Activated CD4-positive, alpha-beta T cell treated with anti-CD3 and anti-CD28 coated beads for 36 hours (primary cell): ENCODE measurements around the gene MEI1. TPM values are rescaled to one million over a fixed set of nuclear protein-coding genes. Genes with fewer than 3 reads are reported as not detected.

ENCODE experiments used
- ATAC-seq: fragments of 200-7000 bp; cut with Tn5 transposase; one replicate; pipeline ENCODE4 v1.10.0; 2021; ENCODE audit warnings: mild to moderate bottlenecking, moderate library complexity
- CTCF ChIA-PET: fragments of 350-600 bp; sonication (Branson Sonifier 250); formaldehyde crosslinking; loops from one replicate; lab custom pipeline; 2021; ENCODE audit warnings: antibody characterized with exemption; lab: Charles Lee
- POLR2A ChIA-PET: fragments of 350-600 bp; sonication (Branson Sonifier 250); formaldehyde crosslinking; loops from one replicate; lab custom pipeline; 2021; ENCODE audit warnings: antibody characterized with exemption, inconsistent platforms; lab: Charles Lee
- DNase-seq: peaks from one replicate; pipeline ENCODE4 v3.0.0-alpha.2; 2020
- H3K27ac Mint-ChIP-seq: one replicate; pipeline ENCODE4 v1.8.0; 2021; ENCODE audit warnings: mixed read lengths
- H3K27me3 Mint-ChIP-seq: one replicate; pipeline ENCODE4 v1.8.0; 2021; ENCODE audit warnings: mixed read lengths
- H3K36me3 Mint-ChIP-seq: one replicate; pipeline ENCODE4 v1.8.0; 2021; ENCODE audit warnings: low read depth, mixed read lengths
- H3K4me1 Mint-ChIP-seq: one replicate; pipeline ENCODE4 v1.8.0; 2021; ENCODE audit warnings: mixed read lengths
- H3K4me3 Mint-ChIP-seq: one replicate; pipeline ENCODE4 v1.8.0; 2021; ENCODE audit warnings: mild to moderate bottlenecking, moderate library complexity, mixed read lengths
- H3K9me3 Mint-ChIP-seq: one replicate; pipeline ENCODE4 v1.8.0; 2021; ENCODE audit warnings: low read depth, mixed read lengths
- intact Hi-C, 2 experiments: fragments of 100-400 bp; cut with DNase I in 1 of 2; cut with micrococcal nuclease in 1 of 2; formaldehyde crosslinking; loops; one replicate each; pipeline versions ENCODE4 v1.14.2 to v1.15.1; 2022 to 2024; cut with DNase I, micrococcal nuclease
- total RNA-seq, 2 experiments: library from RNA; stranded (reverse); gene quantifications; one replicate each; pipeline ENCODE4 v1.2.3, GENCODE V29; 2021

Gene MEI1
- total RNA-seq, 2 experiments from 2014 or later = 31.5 to 36.8 TPM

DNA sequence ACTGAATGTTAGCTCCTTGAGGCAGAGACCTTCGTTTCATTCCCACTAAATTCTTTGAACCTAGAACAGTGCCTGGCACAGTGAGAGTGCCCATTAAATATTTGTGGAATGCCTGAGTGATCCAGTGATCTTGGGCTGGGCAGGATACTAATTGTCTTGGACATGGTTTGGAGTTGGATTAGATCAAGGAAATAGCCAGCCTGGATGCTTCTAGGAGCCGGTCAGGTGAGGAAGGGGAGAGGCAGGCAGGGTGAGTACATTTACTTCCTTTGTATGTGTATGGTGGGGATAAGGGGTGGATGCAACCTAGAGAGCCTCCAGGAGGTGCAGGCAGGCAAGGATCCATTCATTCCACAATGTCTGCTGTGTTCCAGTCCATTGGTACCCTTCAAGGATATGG lies 137.2 kb downstream of the MEI1 start:
- Mint-ChIP-seq H3K4me3 (no peak overlapping the region), H3K27ac (peak overlapping the region; percentile 32), H3K36me3 (peaks cover 68% of the 10 kb centered on the region), H3K27me3 (no peaks in the 10 kb centered on the region), H3K4me1 (peaks cover 67% of the 10 kb centered on the region), H3K9me3 (no peaks in the 10 kb centered on the region)
- ATAC-seq (no peak), DNase-seq (no peak)
- intact Hi-C loops = loop anchor here in 1 of 2 experiments (10.0 kb wide), 1 partner anchor 392 kb away; the partner anchor contains the start of gene TOB2
- CTCF ChIA-PET = interaction anchor here (0.9 to 1.0 kb wide), 2 partner anchors 26 to 54 kb away, joined by 3 to 5 read pairs; no protein-coding TSS in a partner anchor
- POLR2A ChIA-PET = interaction anchor here (0.7 to 2.2 kb wide), 5 partner anchors 23 to 433 kb away, joined by 3 to 12 read pairs (median 3); partner anchors contain the start of gene CENPM

DNA sequence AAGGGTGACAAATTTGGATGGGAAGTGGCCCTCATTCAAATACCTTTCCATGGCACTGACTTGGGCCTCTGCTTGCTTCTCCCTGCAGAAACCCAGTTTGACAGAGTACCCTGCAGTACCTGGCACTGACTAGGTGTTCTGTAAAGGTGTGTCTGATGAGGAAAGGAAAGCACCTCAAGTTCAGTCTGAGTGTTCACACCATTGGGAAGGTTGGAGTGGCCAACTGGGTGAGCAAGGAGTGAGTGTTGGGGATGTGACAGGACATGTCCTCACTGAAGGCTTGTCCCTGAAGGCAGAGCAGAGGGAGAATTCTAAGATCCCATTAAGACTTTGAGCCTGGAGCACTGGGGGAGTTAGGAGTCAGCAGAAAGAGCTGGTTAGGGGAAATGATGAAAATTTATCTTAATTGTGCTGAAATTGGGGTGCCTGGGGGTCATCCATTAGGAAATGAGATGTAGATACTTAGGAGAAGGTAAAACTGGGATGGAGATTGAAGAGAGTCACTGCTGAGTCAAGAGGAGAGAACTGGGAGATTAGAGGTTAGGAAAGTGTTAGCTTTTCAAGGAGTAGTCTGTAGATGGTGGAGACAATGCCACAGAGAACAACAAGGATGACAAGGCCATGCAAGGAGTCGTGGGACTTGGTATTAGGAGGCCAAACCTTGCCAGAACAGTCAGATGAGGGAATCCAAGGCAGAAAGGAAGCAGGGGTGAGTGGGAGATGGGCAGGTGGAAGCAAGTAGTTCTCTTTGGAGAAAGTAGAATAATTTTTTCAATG lies 139.7 kb downstream of the MEI1 start:
- CTCF ChIA-PET = interaction anchor here (0.5 to 1.6 kb wide), 5 partner anchors 16 to 125 kb away, joined by 3 to 4 read pairs (median 3); partner anchors contain the start of gene CCDC134
- Mint-ChIP-seq H3K4me1 (peaks cover 78% of the 10 kb centered on the region), H3K36me3 (peaks cover 62% of the 10 kb centered on the region), H3K4me3 (no peak overlapping the region), H3K27me3 (no peaks in the 10 kb centered on the region), H3K9me3 (no peaks in the 10 kb centered on the region), H3K27ac (peak overlapping the region; percentile 59)
- no peak for ATAC-seq
- no peak for DNase-seq
- POLR2A ChIA-PET = interaction anchor here (0.5 to 1.3 kb wide), 4 partner anchors 17 to 58 kb away, joined by 3 to 6 read pairs (median 4); no protein-coding TSS in a partner anchor
- intact Hi-C loops = loop anchor here in 1 of 2 experiments (10.0 kb wide), 1 partner anchor 394 kb away; the partner anchor contains the start of gene TOB2

DNA sequence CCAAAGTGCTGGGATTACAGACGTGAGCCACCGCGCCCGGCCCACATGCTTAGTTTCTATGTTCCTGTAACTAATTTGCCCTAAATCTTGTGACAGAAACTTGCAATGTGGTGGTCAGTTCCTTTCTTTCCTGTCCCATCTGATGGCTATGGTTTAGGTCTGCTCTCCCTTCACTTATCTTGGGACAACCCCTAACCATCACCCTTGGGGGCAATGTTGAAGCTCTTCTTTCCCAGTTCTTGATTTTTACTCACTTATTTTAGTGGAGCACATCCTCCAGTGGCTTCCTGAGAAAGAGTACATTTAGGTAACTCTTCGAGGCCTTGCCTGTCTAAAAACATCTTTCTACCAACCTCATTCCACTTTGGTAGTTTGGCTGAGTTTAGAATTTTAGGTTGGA lies 140.9 kb downstream of the MEI1 start:
- H3K4me1 Mint-ChIP-seq = peaks cover 82% of the 10 kb centered on the region
- DNase-seq (no peak), ATAC-seq (no peak)
- peak overlapping the region; percentile 78 for H3K27ac Mint-ChIP-seq
- ChIA-PET CTCF (interaction anchor here (1.2 to 2.1 kb wide), 4 partner anchors 17 to 85 kb away, joined by 3 to 14 read pairs (median 7); no protein-coding TSS in a partner anchor), POLR2A (interaction anchor here (1.3 kb wide), 1 partner anchor 34 kb away, joined by 6 read pairs; no protein-coding TSS in a partner anchor)
- peaks cover 61% of the 10 kb centered on the region for H3K36me3 Mint-ChIP-seq
- no peaks in the 10 kb centered on the region for H3K27me3 Mint-ChIP-seq
- intact Hi-C loops = no loop called here
- no peak overlapping the region for H3K4me3 Mint-ChIP-seq
- H3K9me3 Mint-ChIP-seq = no peaks in the 10 kb centered on the region

DNA sequence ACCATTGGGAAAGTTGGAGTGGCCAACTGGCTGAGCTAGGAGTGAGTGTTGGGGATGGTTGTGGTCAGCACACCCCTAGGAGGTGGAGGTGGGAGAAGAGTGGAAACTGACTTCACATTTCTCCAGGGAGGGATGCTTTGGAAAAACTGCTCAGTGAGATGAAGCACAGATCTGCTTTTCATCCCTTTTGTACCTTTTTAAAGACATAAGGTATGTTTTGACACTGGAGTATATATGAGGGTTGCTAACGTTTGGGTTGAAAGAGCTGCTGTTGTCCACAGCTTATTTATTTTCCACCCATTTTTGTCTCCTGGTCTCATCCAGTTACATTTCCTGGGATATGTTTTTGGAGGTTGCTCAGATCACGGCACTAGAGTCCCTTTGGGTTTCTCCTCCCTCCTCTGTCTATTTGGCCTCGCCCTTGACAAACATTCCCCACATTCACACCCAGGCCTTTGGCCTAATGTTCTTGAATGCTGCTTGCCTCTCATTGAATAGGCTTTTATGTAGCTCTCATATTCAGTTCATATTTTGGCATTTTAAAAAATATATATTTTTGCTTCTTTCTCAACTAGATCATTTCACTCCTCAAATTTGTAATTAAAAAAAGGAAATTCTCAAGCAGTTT lies 141.9 kb downstream of the MEI1 start:
- ATAC-seq (no peak), DNase-seq (no peak)
- H3K36me3 Mint-ChIP-seq = peaks cover 59% of the 10 kb centered on the region
- H3K4me3 Mint-ChIP-seq = no peak overlapping the region
- intact Hi-C loops = no loop called here
- H3K27ac Mint-ChIP-seq = no peak overlapping the region
- peaks cover 84% of the 10 kb centered on the region for H3K4me1 Mint-ChIP-seq
- H3K9me3 Mint-ChIP-seq = no peaks in the 10 kb centered on the region
- ChIA-PET POLR2A (interaction anchor here (1.2 kb wide), 1 partner anchor 8 kb away, joined by 7 read pairs; the partner anchor contains the start of gene SREBF2), CTCF (interaction anchor here (1.2 to 3.0 kb wide), 5 partner anchors 8 to 100 kb away, joined by 3 to 14 read pairs (median 10); partner anchors contain the start of gene SREBF2)
- no peaks in the 10 kb centered on the region for H3K27me3 Mint-ChIP-seq

DNA sequence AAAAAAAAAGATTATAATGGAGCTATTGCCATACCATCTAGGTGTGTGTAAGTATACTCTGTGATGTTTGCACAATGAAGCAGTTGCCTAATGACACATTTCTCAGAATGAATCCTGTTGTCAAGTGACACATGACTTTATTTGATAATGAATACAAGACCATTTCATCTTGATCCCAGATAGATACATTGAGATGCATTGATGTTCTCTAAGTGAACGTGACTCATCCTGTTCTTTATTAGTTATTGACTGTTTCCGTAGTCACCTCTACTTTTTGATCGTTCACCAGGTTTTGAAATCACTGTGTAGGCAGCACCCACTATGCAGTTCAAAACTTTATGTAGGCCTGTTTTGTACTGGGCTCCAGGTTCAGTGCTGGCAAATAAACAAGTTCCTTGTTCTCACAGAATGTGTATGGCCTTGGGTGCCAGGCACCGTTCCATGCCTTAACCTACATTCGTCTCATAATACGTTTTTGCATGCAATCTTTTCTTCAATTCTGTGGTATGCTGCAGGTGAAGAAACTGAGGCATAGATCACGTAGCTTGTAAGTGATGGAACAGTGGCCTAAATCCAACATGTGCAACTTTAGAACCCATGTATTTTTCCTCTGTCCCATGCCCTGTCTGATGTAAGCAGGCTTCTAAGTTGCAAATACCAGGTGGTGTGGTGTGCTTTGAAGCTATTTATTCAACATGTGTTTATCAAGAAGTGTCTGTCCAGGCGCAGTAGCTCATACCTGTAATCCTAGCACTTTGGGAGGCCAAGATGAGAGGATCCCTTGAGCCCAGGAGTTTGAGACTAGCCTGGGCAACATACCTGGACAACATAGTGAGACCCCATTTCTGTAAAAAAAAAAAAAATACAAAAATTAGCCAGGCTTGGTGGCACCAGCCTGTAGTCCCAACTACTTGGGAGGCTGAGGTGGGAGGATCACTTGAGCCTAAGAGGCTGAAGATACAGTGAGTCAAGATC lies 144.0 kb downstream of the MEI1 start:
- CTCF ChIA-PET = interaction anchor here (0.6 to 3.0 kb wide), 15 partner anchors 10 to 374 kb away, joined by 3 to 15 read pairs (median 5); partner anchors contain the start of gene SREBF2
- intact Hi-C loops = loop anchor here (1.0 kb wide), 6 partner anchors 9 to 97 kb away; partner anchors contain the start of gene SREBF2 (in 1 of the 2)
- DNase-seq (peak; percentile 45), ATAC-seq (peak; percentile 94)
- Mint-ChIP-seq H3K27ac (peak overlapping the region; percentile 84), H3K36me3 (peaks cover 49% of the 10 kb centered on the region), H3K9me3 (no peaks in the 10 kb centered on the region), H3K27me3 (no peaks in the 10 kb centered on the region), H3K4me1 (peaks cover 85% of the 10 kb centered on the region), H3K4me3 (peak overlapping the region; percentile 18)
- POLR2A ChIA-PET = interaction anchor here (0.6 to 3.2 kb wide), 14 partner anchors 10 to 771 kb away, joined by 3 to 24 read pairs (median 5); partner anchors contain the start of gene SREBF2

DNA sequence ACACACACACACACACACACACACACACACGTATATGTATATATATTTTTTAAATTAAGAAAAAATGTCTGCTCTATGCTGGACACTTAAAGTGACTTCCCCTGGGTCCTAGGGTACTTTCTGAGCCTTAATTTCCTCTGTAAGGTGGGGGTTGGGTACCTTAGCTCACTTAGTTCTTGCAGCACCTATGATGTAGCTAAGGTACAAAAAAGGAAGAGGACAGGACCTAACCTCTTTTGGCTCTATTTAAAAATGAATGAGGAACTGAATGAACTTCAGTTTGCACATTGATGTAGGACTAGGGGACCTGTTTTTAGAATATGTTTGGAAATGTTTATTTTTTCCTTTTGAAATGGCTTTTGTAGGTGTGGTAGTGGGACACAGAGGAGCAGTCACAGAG lies 144.7 kb downstream of the MEI1 start:
- no peak overlapping the region for H3K4me3 Mint-ChIP-seq
- DNase-seq (no peak), ATAC-seq (no peak)
- intact Hi-C loops = no loop called here
- H3K36me3 Mint-ChIP-seq = peaks cover 46% of the 10 kb centered on the region
- ChIA-PET POLR2A (interaction anchor here (0.7 to 3.2 kb wide), 4 partner anchors 12 to 66 kb away, joined by 3 to 24 read pairs (median 8); partner anchors contain the start of gene SREBF2), CTCF (interaction anchor here (0.6 to 2.3 kb wide), 6 partner anchors 12 to 373 kb away, joined by 3 to 13 read pairs (median 6); no protein-coding TSS in a partner anchor)
- H3K27ac Mint-ChIP-seq = peak overlapping the region; percentile 81
- peaks cover 85% of the 10 kb centered on the region for H3K4me1 Mint-ChIP-seq
- no peaks in the 10 kb centered on the region for H3K9me3 Mint-ChIP-seq
- H3K27me3 Mint-ChIP-seq = no peaks in the 10 kb centered on the region

DNA sequence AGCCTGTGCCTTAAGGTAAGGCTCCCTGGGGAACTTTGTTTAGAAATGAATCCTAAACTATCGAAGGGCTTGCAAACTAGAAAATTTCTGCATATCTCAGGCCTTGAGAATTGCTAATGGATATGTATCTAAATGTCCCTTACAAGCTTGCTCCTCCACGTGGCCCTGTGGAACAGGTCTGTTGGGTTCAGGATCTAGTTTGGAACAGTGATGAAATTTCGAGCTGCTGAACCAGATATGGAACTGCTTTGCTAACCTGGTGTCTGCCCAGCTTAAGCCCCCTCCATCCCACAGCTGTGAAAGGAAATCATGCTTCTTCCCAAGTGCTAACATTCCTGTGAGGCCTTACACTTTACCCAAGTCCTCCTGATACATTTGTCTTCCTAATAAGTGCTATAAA lies 145.2 kb downstream of the MEI1 start:
- intact Hi-C loops = no loop called here
- Mint-ChIP-seq H3K4me3 (no peak overlapping the region), H3K27ac (peak overlapping the region; percentile 81), H3K9me3 (no peaks in the 10 kb centered on the region), H3K4me1 (peaks cover 84% of the 10 kb centered on the region), H3K36me3 (peaks cover 46% of the 10 kb centered on the region), H3K27me3 (no peaks in the 10 kb centered on the region)
- POLR2A ChIA-PET = interaction anchor here (0.7 to 3.2 kb wide), 3 partner anchors 13 to 66 kb away, joined by 3 to 24 read pairs (median 3); no protein-coding TSS in a partner anchor
- DNase-seq (no peak), ATAC-seq (no peak)
- CTCF ChIA-PET = interaction anchor here (1.1 to 2.3 kb wide), 4 partner anchors 13 to 147 kb away, joined by 3 to 8 read pairs (median 6); no protein-coding TSS in a partner anchor

DNA sequence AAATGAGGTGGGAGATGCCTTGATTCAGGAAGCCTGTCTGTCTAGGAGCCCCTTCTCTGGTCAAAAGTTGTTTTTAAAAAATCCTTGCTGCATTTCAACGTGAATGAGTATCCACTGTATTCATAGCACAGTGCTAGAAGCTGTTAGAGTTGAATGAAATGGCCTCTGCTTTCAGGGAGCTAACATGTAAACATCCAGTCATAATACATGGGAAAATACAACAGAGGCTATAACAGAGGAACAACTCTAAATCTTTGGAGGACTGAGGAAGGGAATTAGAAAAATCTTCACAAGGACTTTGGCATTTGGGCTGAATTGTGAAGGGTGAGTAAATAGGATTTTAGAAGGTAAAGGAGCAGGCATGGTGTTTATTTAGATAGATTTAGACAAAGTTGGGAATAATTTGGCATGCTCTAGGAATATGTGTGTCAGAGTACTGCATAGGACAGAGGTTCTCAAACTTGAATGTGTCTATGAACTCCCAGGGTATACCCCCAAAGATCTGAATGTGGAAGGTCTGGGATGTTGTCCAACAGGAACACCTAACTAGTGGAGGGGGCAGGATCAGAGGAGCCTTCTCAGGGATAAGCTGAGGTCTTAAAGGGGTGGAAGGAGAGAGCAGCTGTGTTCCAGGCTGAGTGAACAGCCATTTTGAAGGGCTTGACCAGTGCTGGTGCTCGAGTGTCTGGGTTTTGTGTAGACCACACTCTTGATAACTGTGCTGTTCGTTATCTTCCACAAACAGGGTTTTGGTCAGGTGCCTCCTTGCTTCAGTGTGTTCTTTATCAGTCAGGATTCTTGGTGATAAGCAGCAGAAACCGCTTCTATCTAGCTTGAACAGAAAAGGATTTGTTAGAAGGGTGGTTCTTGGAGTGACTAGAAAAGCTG lies 146.3 kb downstream of the MEI1 start:
- Mint-ChIP-seq H3K4me3 (no peak overlapping the region), H3K36me3 (peaks cover 44% of the 10 kb centered on the region), H3K27ac (peak overlapping the region; percentile 42), H3K4me1 (peaks cover 85% of the 10 kb centered on the region), H3K27me3 (no peaks in the 10 kb centered on the region), H3K9me3 (no peaks in the 10 kb centered on the region)
- POLR2A ChIA-PET = interaction anchor here (0.8 to 1.3 kb wide), 2 partner anchors 12 to 17 kb away, joined by 3 read pairs; no protein-coding TSS in a partner anchor
- ATAC-seq = no peak
- CTCF ChIA-PET = interaction anchor here (0.6 to 2.3 kb wide), 6 partner anchors 10 to 1878 kb away, joined by 3 to 8 read pairs (median 3); no protein-coding TSS in a partner anchor
- intact Hi-C loops = no loop called here
- DNase-seq = no peak

DNA sequence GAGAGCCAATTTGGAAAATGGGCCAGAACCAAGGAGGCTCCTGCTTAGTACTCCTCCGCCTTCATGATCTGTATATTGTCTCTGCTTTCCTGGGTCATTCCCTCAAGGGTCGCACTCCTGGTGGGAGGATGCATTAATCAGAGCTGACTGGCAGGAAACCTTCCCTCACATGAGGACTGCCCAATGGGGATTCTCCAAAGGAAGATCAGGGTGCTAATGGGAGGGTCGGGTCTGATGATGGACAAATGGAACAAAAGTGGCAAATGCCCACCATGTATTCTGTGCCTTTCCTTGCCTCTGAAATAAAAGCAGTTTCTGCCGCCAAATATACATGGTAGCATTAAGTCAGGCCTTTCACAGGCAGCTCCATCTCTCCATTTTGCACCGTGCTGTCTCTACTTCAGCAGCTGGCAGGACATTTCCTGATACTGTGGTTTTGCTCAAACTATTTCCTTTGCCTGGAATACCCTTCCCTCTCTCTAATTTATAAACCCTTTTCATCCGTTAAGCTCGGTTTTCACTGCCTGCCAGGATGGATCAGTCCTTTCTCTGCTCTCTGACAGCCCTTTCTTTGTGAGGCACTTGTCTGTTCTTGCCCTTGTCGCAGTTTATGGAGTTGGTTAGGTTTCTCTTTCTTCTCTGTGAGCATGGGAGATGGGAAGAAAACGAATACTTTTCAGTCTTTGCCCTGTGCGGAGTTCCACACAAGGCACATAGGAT lies 147.1 kb downstream of the MEI1 start:
- ATAC-seq (no peak), DNase-seq (no peak)
- Mint-ChIP-seq H3K9me3 (no peaks in the 10 kb centered on the region), H3K4me1 (peaks cover 80% of the 10 kb centered on the region), H3K36me3 (peaks cover 39% of the 10 kb centered on the region), H3K4me3 (no peak overlapping the region), H3K27ac (peak overlapping the region; percentile 0), H3K27me3 (no peaks in the 10 kb centered on the region)
- CTCF ChIA-PET = interaction anchor here (0.6 to 1.7 kb wide), 6 partner anchors 9 to 1879 kb away, joined by 3 to 6 read pairs (median 3); partner anchors contain the start of gene SMDT1
- POLR2A ChIA-PET = interaction anchor here (0.8 kb wide), 2 partner anchors 11 to 17 kb away, joined by 3 read pairs; no protein-coding TSS in a partner anchor
- intact Hi-C loops = no loop called here
